Peyer's patch (tissue), 4 donors: ENCODE measurements around the gene KMT5B.

ENCODE experiments used
- CTCF ChIP-seq, 6 experiments: fragments of 450-650 bp in 4 of 6; fragments of 200-600 bp in 2 of 6; sonication (generic) in 1 of 6; IDR thresholded peaks; one replicate each; pipeline ENCODE4 v1.5.1; 2017 to 2019; ENCODE audit warnings: antibody characterized with exemption in 6 of 6, mild to moderate bottlenecking in 3 of 6, moderate library complexity in 1 of 6
- POLR2A ChIP-seq, 2 donors: fragments of 450-650 bp; IDR thresholded peaks; one replicate each; pipeline ENCODE4 v1.5.1; 2017; ENCODE audit warnings: antibody characterized with exemption in 2 of 2, mild to moderate bottlenecking in 2 of 2, moderate library complexity in 2 of 2

GRCh38 chr11:68125164-68125563, 87.9 kb downstream of the KMT5B start:
- TF ChIP-seq CTCF (IDR thresholded peaks at IDR 0.05) (no peak), POLR2A (IDR thresholded peaks at IDR 0.05) (no peak)
